C4-2B (cell line): ENCODE data around the gene SPDYE2.
"Not testable (repeated sequence)": the region's sequence is repeated elsewhere in the genome, so short reads cannot be mapped to it uniquely, and the experiment has no call there.

Experiments
- ZFX ChIP-seq: fragments of 450-650 bp; IDR thresholded peaks from 2 replicates; pipeline ENCODE4 v1.6.1; 2017
- TF ChIP-seq, protein P1 (sequence below): fragments of 450-650 bp; conservative IDR thresholded peaks from 2 replicates; pipeline ENCODE4 v1.5.1; 2017; ENCODE audit warnings: mild to moderate bottlenecking

DNA sequence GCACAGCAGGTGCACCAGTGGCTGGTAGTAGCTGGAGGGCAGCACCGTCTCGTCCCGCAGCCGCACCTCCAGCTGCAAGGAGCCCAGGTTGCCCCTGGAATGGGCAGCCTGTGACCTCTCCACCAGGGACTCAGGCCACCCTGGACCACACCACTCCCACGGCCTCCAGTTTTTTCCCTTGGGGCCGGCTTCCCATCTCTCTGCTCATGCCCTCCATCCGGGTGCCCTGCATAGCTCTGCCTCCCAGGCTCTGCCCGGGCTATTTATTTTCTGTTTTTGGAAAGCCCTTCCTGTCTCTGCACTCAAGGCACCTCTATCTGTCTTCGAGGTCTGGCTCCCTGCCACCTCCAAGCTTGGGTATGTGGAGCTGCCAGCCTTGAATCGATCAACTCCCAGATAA is 45.0 kb downstream of the SPDYE2 start:
- TF ChIP-seq, protein P1, sequence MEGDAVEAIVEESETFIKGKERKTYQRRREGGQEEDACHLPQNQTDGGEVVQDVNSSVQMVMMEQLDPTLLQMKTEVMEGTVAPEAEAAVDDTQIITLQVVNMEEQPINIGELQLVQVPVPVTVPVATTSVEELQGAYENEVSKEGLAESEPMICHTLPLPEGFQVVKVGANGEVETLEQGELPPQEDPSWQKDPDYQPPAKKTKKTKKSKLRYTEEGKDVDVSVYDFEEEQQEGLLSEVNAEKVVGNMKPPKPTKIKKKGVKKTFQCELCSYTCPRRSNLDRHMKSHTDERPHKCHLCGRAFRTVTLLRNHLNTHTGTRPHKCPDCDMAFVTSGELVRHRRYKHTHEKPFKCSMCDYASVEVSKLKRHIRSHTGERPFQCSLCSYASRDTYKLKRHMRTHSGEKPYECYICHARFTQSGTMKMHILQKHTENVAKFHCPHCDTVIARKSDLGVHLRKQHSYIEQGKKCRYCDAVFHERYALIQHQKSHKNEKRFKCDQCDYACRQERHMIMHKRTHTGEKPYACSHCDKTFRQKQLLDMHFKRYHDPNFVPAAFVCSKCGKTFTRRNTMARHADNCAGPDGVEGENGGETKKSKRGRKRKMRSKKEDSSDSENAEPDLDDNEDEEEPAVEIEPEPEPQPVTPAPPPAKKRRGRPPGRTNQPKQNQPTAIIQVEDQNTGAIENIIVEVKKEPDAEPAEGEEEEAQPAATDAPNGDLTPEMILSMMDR, result not testable (repeated sequence)
- not testable (repeated sequence) for TF ChIP-seq ZFX
